ENCODE results near the gene HTR2B.

GRCh38 chr2:231069379-231070054 is 55.3 kb downstream of the HTR2B start:
- TF ChIP-seq, protein P1, sequence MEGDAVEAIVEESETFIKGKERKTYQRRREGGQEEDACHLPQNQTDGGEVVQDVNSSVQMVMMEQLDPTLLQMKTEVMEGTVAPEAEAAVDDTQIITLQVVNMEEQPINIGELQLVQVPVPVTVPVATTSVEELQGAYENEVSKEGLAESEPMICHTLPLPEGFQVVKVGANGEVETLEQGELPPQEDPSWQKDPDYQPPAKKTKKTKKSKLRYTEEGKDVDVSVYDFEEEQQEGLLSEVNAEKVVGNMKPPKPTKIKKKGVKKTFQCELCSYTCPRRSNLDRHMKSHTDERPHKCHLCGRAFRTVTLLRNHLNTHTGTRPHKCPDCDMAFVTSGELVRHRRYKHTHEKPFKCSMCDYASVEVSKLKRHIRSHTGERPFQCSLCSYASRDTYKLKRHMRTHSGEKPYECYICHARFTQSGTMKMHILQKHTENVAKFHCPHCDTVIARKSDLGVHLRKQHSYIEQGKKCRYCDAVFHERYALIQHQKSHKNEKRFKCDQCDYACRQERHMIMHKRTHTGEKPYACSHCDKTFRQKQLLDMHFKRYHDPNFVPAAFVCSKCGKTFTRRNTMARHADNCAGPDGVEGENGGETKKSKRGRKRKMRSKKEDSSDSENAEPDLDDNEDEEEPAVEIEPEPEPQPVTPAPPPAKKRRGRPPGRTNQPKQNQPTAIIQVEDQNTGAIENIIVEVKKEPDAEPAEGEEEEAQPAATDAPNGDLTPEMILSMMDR (conservative IDR thresholded peaks at IDR 0.05), result no peak
- no peak for TF ChIP-seq ZFX (IDR thresholded peaks at IDR 0.05)
